K562 (cell line): ENCODE results near the gene APOL4. TPM values are rescaled to one million over a fixed set of nuclear protein-coding genes. Genes with fewer than 3 reads are reported as not detected.

Experiments
- ATAC-seq: fragments of 200-7000 bp; cut with Tn5 transposase; 3 replicates; pipeline ENCODE4 v1.9.1; 2020; ENCODE audit warnings: moderate library complexity
- BruUV-seq: library from RNA; stranded (reverse); fragments of 400-500 nt; replicated peaks from 2 replicates; lab custom pipeline; 2021; lab: Mats Ljungman, UMichigan
- CTCF ChIA-PET: fragments of 300-600 bp; formaldehyde crosslinking; extraction: SDS; loops from one replicate; lab custom pipeline; 2021; ENCODE audit warnings: low intra/inter-chr PET ratio; lab: Yijun Ruan, JAX
- POLR2A ChIA-PET: fragments of 300-600, 350-650 bp; sonication (Branson Sonifier 250); formaldehyde crosslinking; extraction: SDS; loops from one replicate; lab custom pipeline; 2021; ENCODE audit warnings: antibody characterized with exemption, inconsistent platforms; lab: Yijun Ruan, JAX
- DNase-seq, 4 experiments: peaks; one replicate each; pipeline versions ENCODE4 v3.0.0 to v3.0.0-alpha.2; 2011 to 2018; ENCODE audit warnings: low spot score in 3 of 4, mixed read lengths in 3 of 4; ENCODE audit errors: extremely low read depth in 1 of 4
- FAIRE-seq: peaks from 2 replicates; lab custom pipeline; 2011; peaks lifted over from hg19 to GRCh38; lab: Jason Lieb, UNC
- H2AFZ ChIP-seq: 2 replicates; pipeline ENCODE4 v1.6.0; 2011; ENCODE audit warnings: low read depth, low read length, control low read depth, inconsistent platforms
- H3K27ac ChIP-seq: fragments of 200-600 bp; 3 replicates; pipeline ENCODE4 v1.8.0; 2011; ENCODE audit warnings: low read depth, mild to moderate bottlenecking, control low read depth, inconsistent platforms, low read length, moderate library complexity, mixed read lengths; ENCODE audit errors: extremely low read depth
- H3K27me3 ChIP-seq, 2 experiments: fragments of 300-600 bp in 1 of 2; 2 replicates in 1 of 2; 3 replicates in 1 of 2; pipeline versions ENCODE4 v1.6.0 to v1.8.0; 2011; ENCODE audit warnings: inconsistent platforms in 2 of 2, low read length in 2 of 2, mild to moderate bottlenecking in 1 of 2, mixed read lengths in 1 of 2, moderate library complexity in 1 of 2; ENCODE audit not compliant: control insufficient read depth in 2 of 2, insufficient read depth in 2 of 2
- H3K36me3 ChIP-seq: fragments of 300-600 bp; 3 replicates; pipeline ENCODE4 v1.8.0; 2011; ENCODE audit warnings: mild to moderate bottlenecking, low read length, inconsistent platforms; ENCODE audit not compliant: control insufficient read depth, insufficient read depth
- H3K4me1 ChIP-seq, 2 experiments: fragments of 200-600 bp in 1 of 2; replicated peaks in 1 of 2; 2 replicates in 1 of 2; 3 replicates in 1 of 2; pipeline versions ENCODE4 v1.5.1 to v1.8.0; 2011; ENCODE audit warnings: inconsistent platforms in 2 of 2, low read length in 2 of 2, mild to moderate bottlenecking in 1 of 2, mixed read lengths in 1 of 2, moderate library complexity in 1 of 2; ENCODE audit not compliant: control insufficient read depth in 2 of 2, insufficient read depth in 2 of 2
- H3K4me2 ChIP-seq: 2 replicates; pipeline ENCODE4 v1.6.1; 2011; ENCODE audit warnings: low read length, control low read depth, inconsistent platforms, mixed read lengths; ENCODE audit not compliant: insufficient read depth
- H3K4me3 ChIP-seq: fragments of 200-600 bp; sonication (generic), shearing (Covaris generic); 2 replicates; pipeline ENCODE4 v1.5.1; 2016; ENCODE audit warnings: control low read depth, inconsistent platforms
- H3K79me2 ChIP-seq: fragments of 200-600 bp; 3 replicates; pipeline ENCODE4 v1.8.0; 2011; ENCODE audit warnings: low read length, inconsistent platforms; ENCODE audit not compliant: control insufficient read depth, insufficient read depth
- H3K9ac ChIP-seq, 2 experiments: 2 replicates each; pipeline versions ENCODE4 v1.6.0 to v1.6.1; 2011; ENCODE audit warnings: low read depth in 2 of 2, low read length in 2 of 2, control low read depth in 1 of 2, inconsistent platforms in 1 of 2, mild to moderate bottlenecking in 1 of 2, mixed read lengths in 1 of 2; ENCODE audit not compliant: insufficient read depth in 1 of 2
- H3K9me1 ChIP-seq: one replicate; pipeline ENCODE4 v1.6.0; 2011; ENCODE audit warnings: inconsistent platforms, mild to moderate bottlenecking, low read length, moderate library complexity; ENCODE audit not compliant: control insufficient read depth, insufficient read depth
- H3K9me3 ChIP-seq: replicated peaks from 2 replicates; pipeline ENCODE4 v1.5.1; 2011; ENCODE audit warnings: low read depth, low read length, inconsistent platforms; ENCODE audit not compliant: control insufficient read depth, insufficient read depth
- H4K20me1 ChIP-seq: replicated peaks from 2 replicates; pipeline ENCODE4 v1.6.1; 2011; ENCODE audit warnings: low read length, inconsistent platforms, mixed read lengths; ENCODE audit not compliant: control insufficient read depth, insufficient read depth
- BRD9 ChIP-seq: fragments of 450-650 bp; IDR thresholded peaks from 2 replicates; pipeline ENCODE4 v1.6.1; 2018; ENCODE audit warnings: low read depth; ENCODE audit not compliant: partially characterized antibody
- CBFA2T3 ChIP-seq: fragments of 450-650 bp; IDR thresholded peaks from 2 replicates; pipeline ENCODE4 v1.6.1; 2017
- CBX5 ChIP-seq: IDR thresholded peaks from 2 replicates; pipeline ENCODE4 v1.6.1; 2014; ENCODE audit warnings: low read depth, borderline replicate concordance
- HDAC6 ChIP-seq: IDR thresholded peaks from 2 replicates; pipeline ENCODE4 v1.6.1; 2012; ENCODE audit warnings: low read depth, mild to moderate bottlenecking, control low read depth, inconsistent platforms, low read length, moderate library complexity
- HMG20B ChIP-seq: fragments of 250-450 bp; sonication (Bioruptor Pico); IDR thresholded peaks from 2 replicates; pipeline ENCODE4 v1.5.0; 2021; ENCODE audit warnings: mild to moderate bottlenecking
- PHF21A ChIP-seq: fragments of 450-650 bp; IDR thresholded peaks from 2 replicates; pipeline ENCODE4 v1.6.1; 2017; ENCODE audit warnings: low read depth, borderline replicate concordance
- RBM22 ChIP-seq: fragments of 200-400 bp; formaldehyde crosslinking; IDR thresholded peaks from 2 replicates; pipeline ENCODE4 v1.6.1; 2018; ENCODE audit warnings: low read length, low read depth; ENCODE audit not compliant: poor library complexity, severe bottlenecking
- SMARCC2 ChIP-seq: fragments of 450-650 bp; IDR thresholded peaks from 2 replicates; pipeline ENCODE4 v1.6.1; 2017; ENCODE audit warnings: antibody characterized with exemption, moderate library complexity, mild to moderate bottlenecking, low read depth
- TGIF2 ChIP-seq: sonication (generic); formaldehyde crosslinking; IDR thresholded peaks from 2 replicates; pipeline ENCODE4 v1.8.1; 2022; ENCODE audit warnings: mild to moderate bottlenecking, missing genetic modification reagents, moderate library complexity
- WGBS: fragments of 100-300 bp; shearing (Covaris generic); methylation state at CpG from one replicate; pipeline ENCODE4 v1.1.6; 2016; ENCODE audit warnings: low coverage, mixed read lengths; ENCODE audit not compliant: insufficient coverage; ENCODE audit errors: missing lambda C conversion rate; 5-methylcytosine and 5-hydroxymethylcytosine counted together
- in situ Hi-C: fragments of 300-500 bp; cut with MboI; formaldehyde crosslinking; loops from 4 replicates; pipeline ENCODE4 v1.15.0; 2018; ENCODE audit warnings: inconsistent platforms, mixed read lengths
- intact Hi-C: fragments of 100-400 bp; cut with micrococcal nuclease; formaldehyde crosslinking; loops from 2 replicates; pipeline ENCODE4 v1.14.2; 2022
- polyA plus RNA-seq, 8 experiments: library from polyadenylated mRNA; depleted of rRNA in 4 of 8; stranded (reverse) in 5 of 8; unstranded in 3 of 8; fragments of >200 nt; fragmentation: Nextera tagmentation in 2 of 8; fragmentation: Illumina TruSeq in 1 of 8; extraction: Ambion mirVana in 2 of 8; extraction: Trizol in 1 of 8; gene quantifications; 2 replicates each; pipeline versions ENCODE4 v1.2.1 to v1.2.3, GENCODE V29; 2011 to 2014; ENCODE audit warnings: inconsistent platforms in 1 of 8, missing spikeins in 1 of 8
- total RNA-seq, 7 experiments: library from RNA; depleted of rRNA in 6 of 7; stranded (reverse); fragments of >200 nt in 6 of 7; fragmentation: Illumina TruSeq in 2 of 7; extraction: Trizol in 2 of 7; gene quantifications; 2 replicates each; pipeline versions ENCODE4 v1.2.1 to v1.2.3, GENCODE V29; 2011 to 2021; ENCODE audit warnings: low replicate concordance in 1 of 7

APOL4 gene
- total and polyA plus RNA-seq, 9 of the 15 experiments (the other 6 are each of a cell fraction or from before 2014, with no cell fraction given): 6.5 to 15.0 (median 9.8) TPM

GRCh38 chr22:36184433-36185025 lies 17.1 kb downstream of the APOL4 start:
- no TSS peak for BruUV-seq
- no peak overlapping the region for H2AFZ ChIP-seq
- H3K27ac ChIP-seq: no peak overlapping the region
- H3K79me2 ChIP-seq: no peaks in the 10 kb centered on the region
- intact Hi-C loops: loop anchor here (5.0 kb wide), 1 partner anchor 38 kb away; no protein-coding TSS in a partner anchor
- no peaks in the 10 kb centered on the region for H3K36me3 ChIP-seq
- CTCF ChIA-PET: no interaction called here
- no peak for ATAC-seq
- no peak for TF ChIP-seq RBM22
- TF ChIP-seq CBFA2T3: peak; percentile 26
- no peaks in the 10 kb centered on the region for H3K9me3 ChIP-seq
- no peak for FAIRE-seq
- in situ Hi-C loops: loop anchor here (5.0 kb wide), 1 partner anchor 42 kb away; no protein-coding TSS in a partner anchor
- no peak overlapping the region for H3K9ac ChIP-seq
- DNase-seq: no peak
- no peak overlapping the region for H3K4me3 ChIP-seq
- no peaks in the 10 kb centered on the region for H3K9me1 ChIP-seq
- H3K4me1 ChIP-seq: peaks cover 0 to 6% of the 10 kb centered on the region in 2 experiments; a peak in 2 of 5 replicates
- H4K20me1 ChIP-seq: no peaks in the 10 kb centered on the region
- no peaks in the 10 kb centered on the region for H3K27me3 ChIP-seq
- POLR2A ChIA-PET: no interaction called here
- WGBS: 12% methylated on average over 4 of the region's 10 CpGs
- no peak overlapping the region for H3K4me2 ChIP-seq

- no peak overlapping the region for H3K4me2 ChIP-seq
- TF ChIP-seq HMG20B: no peak
- no peak for TF ChIP-seq TGIF2
- TF ChIP-seq PHF21A: no peak
- TF ChIP-seq HDAC6: no peak
- TF ChIP-seq CBX5: no peak
- TF ChIP-seq SMARCC2: no peak
- no peak for TF ChIP-seq BRD9
- H3K36me3 ChIP-seq: no peaks in the 10 kb centered on the region
- H3K4me3 ChIP-seq: no peak overlapping the region
- no TSS peak for BruUV-seq
- H3K79me2 ChIP-seq: no peaks in the 10 kb centered on the region
- no peaks in the 10 kb centered on the region for H3K27me3 ChIP-seq
- 37% methylated on average over 7 of the region's 7 CpGs for WGBS
- H3K4me1 ChIP-seq: peaks cover 0 to 6% of the 10 kb centered on the region in 2 experiments; a peak in 2 of 5 replicates
- FAIRE-seq (no peak), DNase-seq (no peak), ATAC-seq (no peak)
- POLR2A ChIA-PET: no interaction called here
- H2AFZ ChIP-seq: no peak overlapping the region
- H4K20me1 ChIP-seq: no peaks in the 10 kb centered on the region
- no peaks in the 10 kb centered on the region for H3K9me1 ChIP-seq
- in situ Hi-C loops: loop anchor here (5.0 kb wide), 1 partner anchor 41 kb away; no protein-coding TSS in a partner anchor
- no peaks in the 10 kb centered on the region for H3K9me3 ChIP-seq
- H3K27ac ChIP-seq: no peak overlapping the region
- CTCF ChIA-PET: no interaction called here
- no peak overlapping the region for H3K9ac ChIP-seq
- intact Hi-C loops: loop anchor here (5.0 kb wide), 1 partner anchor 39 kb away; no protein-coding TSS in a partner anchor
Measured at GRCh38 chr22:36183446-36183845, 18.2 kb downstream of the APOL4 start.
